ENCODE results near the gene MBD2.

Gene MBD2

GRCh38 chr18:54204883-54205282 is 19.6 kb downstream of the MBD2 start:
- TF ChIP-seq OSR1 (CRISPR knock-in tag; IDR thresholded peaks at IDR 0.05) (no peak), PPARA (CRISPR knock-in tag; IDR thresholded peaks at IDR 0.05; ENCODE audit: borderline replicate concordance) (no peak), ZNF565 (CRISPR knock-in tag; conservative IDR thresholded peaks at IDR 0.05; ENCODE audit: low read depth) (no peak), CSRNP3 (CRISPR knock-in tag; IDR thresholded peaks at IDR 0.05) (no peak), ZNF70 (CRISPR knock-in tag; IDR thresholded peaks at IDR 0.05) (no peak), TSHZ2 (CRISPR knock-in tag; IDR thresholded peaks at IDR 0.05) (no peak), CREB5 (CRISPR knock-in tag; IDR thresholded peaks at IDR 0.05; ENCODE audit: low read depth) (no peak), ESRRG (CRISPR knock-in tag; IDR thresholded peaks at IDR 0.05) (no peak), TCF4 (CRISPR knock-in tag; IDR thresholded peaks at IDR 0.05; ENCODE audit: borderline replicate concordance) (no peak), ZC3H10 (CRISPR knock-in tag; IDR thresholded peaks at IDR 0.05) (no peak), BACH2 (CRISPR knock-in tag; IDR thresholded peaks at IDR 0.05; ENCODE audit: borderline replicate concordance) (no peak), TOX (CRISPR knock-in tag; IDR thresholded peaks at IDR 0.05; ENCODE audit: borderline replicate concordance) (no peak), ZNF8 (CRISPR knock-in tag; IDR thresholded peaks at IDR 0.05) (no peak), POU6F1 (CRISPR knock-in tag; IDR thresholded peaks at IDR 0.05; ENCODE audit: borderline replicate concordance, low read depth) (no peak), ISL1 (CRISPR knock-in tag; IDR thresholded peaks at IDR 0.05) (no peak)
- ATAC-seq = no peak

- no peak for ATAC-seq
- no peak for TF ChIP-seq ZFP3 (CRISPR knock-in tag; IDR thresholded peaks at IDR 0.05)
- no peak for TF ChIP-seq PPARA (CRISPR knock-in tag; IDR thresholded peaks at IDR 0.05; ENCODE audit: borderline replicate concordance)
- no peak for TF ChIP-seq ZFP30 (CRISPR knock-in tag; IDR thresholded peaks at IDR 0.05)
- no peak for TF ChIP-seq CREB5 (CRISPR knock-in tag; IDR thresholded peaks at IDR 0.05; ENCODE audit: low read depth)
- no peak for TF ChIP-seq SNAI2 (CRISPR knock-in tag; IDR thresholded peaks at IDR 0.05)
- TF ChIP-seq CSDC2 (CRISPR knock-in tag; IDR thresholded peaks at IDR 0.05) = no peak
These were observed 20.6 kb downstream of the MBD2 start for GRCh38 chr18:54203914-54204313.

GRCh38 chr18:54202851-54203250 is 21.6 kb downstream of the MBD2 start:
- no peak for ATAC-seq

More at GRCh38 chr18:54202851-54203250, 21.6 kb downstream of the MBD2 start:
- TF ChIP-seq TSHZ2 (CRISPR knock-in tag; IDR thresholded peaks at IDR 0.05) = no peak

Measured in SK-N-SH treated with all-trans-retinoic acid at 6 μM for 48 hours (cell line).